GM03348 (cell line): ENCODE data around the gene KCNE5.
"Not testable (repeated sequence)": the region's sequence is repeated elsewhere in the genome, so short reads cannot be mapped to it uniquely, and the experiment has no call there.

Experiments used
- DNase-seq: peaks from one replicate; pipeline ENCODE4 v3.0.0; 2012; ENCODE audit warnings: low spot score

The KCNE5 gene, protein sequence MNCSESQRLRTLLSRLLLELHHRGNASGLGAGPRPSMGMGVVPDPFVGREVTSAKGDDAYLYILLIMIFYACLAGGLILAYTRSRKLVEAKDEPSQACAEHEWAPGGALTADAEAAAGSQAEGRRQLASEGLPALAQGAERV

DNA sequence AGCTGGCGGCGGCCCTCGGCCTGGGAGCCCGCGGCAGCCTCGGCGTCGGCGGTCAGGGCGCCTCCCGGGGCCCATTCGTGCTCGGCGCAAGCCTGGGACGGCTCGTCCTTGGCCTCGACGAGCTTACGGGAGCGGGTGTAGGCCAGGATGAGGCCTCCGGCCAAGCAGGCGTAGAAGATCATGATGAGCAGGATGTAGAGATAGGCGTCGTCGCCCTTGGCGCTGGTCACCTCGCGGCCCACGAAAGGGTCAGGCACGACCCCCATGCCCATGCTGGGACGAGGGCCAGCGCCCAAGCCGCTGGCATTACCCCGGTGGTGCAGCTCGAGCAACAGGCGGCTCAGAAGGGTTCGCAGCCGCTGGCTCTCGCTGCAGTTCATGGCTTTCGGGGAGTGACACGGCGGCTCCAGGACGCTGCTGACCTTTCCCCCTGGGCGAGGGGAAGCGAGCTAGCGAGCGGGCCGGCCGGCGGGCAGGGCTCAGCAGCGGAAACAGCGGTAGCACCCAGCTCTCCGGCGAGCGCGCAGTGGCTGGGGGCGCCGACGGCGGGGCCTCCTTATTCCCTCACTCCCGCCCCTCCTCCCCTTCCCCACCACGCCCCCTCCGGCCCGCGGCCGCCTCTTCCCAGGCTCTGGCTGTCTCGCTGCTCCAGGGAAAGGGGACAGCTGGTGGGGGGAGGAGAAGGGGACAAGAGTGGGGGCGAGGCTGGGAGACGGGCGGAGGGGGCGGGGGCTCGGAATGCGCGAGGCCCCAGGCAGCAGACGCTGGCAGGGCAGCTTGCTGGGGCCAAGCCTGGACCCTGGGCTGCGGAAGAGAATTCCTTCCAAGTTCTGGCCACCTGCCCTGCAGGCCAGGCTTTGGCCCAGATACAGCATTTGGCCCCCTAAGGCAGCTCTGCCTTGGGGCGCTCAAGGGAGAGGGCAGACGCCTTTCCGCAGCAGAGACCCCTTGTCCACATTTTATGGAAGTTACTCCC lies at the start of gene KCNE5:
Gene KCNE5, minus strand, starts transcription at position 532 of the 976 bp plus-strand sequence. Its CDS starts 152 bp downstream, at position 380.
- DNase-seq = peak; percentile 9

GRCh38 chrX:109672239-109672638 lies 47.3 kb upstream of the KCNE5 start:
- DNase-seq = no peak

- not testable (repeated sequence) for DNase-seq
Measured at GRCh38 chrX:109671170-109671569, 46.2 kb upstream of the KCNE5 start.

GRCh38 chrX:109667986-109668385 lies 43.0 kb upstream of the KCNE5 start:
- DNase-seq = no peak

DNA sequence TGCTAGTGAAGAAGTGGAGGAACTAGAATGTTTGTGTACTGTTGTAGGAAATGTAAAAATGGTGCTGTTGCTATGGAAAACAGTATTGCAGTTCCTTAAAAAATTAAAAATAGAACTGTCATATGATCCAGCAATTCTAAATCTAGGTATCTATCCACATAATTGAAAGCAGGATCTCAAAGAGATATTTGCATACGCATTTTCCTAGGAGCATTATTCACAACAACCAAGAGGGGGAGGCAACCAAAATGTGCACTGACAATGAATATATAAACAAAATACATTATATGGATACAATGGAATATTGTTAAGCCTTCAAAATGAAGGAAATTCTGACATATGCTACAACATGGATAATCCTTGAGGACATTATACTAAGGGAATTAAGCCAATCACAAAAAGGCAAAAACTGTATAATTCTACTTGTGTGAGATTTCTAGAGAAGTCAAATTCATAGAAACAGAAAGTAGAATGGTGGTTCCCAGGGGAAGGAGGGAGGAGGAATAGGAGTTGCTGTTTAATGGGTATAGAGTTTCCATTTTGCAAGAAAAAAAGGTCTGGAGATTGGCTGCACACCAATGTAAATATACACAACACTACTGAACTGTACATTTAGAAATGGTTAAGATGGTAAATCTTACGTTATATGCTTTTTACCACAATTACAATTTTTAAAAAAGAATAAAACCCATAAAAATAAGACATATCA lies 35.6 kb upstream of the KCNE5 start:
- DNase-seq = no peak

DNA sequence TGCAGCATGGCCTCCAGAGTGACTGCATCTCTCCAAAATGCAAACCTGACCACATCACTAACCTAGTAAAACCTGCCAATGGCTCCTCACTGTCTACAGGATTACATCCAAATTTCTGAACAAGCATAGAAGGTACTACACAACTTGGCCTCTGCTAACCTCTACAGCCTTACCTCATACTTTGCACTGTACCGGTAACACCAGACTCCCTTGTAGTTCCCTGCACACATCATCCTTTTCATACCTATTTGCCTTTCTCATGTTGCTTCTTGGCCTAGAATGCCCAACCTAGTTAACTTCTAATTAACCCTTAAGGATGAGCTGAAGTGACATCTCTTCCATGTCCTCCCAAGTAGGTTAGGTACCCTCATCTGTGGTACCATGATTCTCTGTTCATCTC lies 33.4 kb upstream of the KCNE5 start:
- DNase-seq = no peak

DNA sequence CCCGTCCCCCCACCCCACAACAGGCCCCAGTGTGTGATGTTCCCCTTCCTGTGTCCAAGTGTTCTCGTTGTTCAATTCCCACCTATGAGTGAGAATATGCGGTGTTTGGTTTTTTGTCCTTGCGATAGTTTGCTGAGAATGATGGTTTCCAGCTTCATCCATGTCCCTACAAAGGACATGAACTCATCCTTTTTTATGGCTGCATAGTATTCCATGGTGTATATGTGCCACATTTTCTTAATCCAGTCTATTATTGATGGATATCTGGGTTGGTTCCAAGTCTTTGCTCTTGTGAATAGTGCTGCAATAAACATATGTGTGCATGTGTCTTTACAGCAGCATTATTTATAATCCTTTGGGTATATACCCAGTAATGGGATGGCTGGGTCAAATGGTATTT lies 32.4 kb upstream of the KCNE5 start:
- not testable (repeated sequence) for DNase-seq

GRCh38 chrX:109656774-109657173 lies 31.8 kb upstream of the KCNE5 start:
- no peak for DNase-seq

DNA sequence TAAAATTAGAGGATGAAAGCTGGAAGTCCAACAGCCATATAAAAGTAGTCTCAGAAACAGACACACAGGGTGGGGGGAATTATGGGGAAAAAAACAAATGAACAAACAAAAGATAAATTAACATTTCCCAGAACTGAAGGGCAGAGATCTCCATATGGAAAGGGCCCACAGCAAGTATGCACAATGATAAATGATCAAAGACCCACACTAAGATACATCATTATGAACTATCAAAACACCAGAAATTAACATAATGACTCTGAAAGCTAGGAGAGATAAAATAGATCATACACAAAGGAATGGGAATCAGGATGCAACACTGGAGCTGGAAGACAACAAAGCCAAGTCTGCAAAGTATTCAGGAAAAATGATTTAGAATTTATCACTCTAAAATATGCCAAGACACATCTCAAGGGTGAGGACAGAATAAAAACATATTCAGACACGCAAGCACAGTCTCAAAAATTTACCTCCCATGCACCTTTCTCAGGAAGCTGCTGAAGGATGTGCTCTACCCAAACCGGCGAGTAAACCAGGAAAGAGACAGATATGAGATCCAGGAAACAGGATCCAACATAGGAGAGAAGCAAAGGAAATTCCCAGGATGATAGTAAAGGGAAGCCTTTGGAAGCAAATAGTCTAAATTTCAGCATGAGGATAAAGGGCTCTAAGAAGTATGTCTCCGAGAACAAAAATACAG lies 30.7 kb upstream of the KCNE5 start:
- no peak for DNase-seq

DNA sequence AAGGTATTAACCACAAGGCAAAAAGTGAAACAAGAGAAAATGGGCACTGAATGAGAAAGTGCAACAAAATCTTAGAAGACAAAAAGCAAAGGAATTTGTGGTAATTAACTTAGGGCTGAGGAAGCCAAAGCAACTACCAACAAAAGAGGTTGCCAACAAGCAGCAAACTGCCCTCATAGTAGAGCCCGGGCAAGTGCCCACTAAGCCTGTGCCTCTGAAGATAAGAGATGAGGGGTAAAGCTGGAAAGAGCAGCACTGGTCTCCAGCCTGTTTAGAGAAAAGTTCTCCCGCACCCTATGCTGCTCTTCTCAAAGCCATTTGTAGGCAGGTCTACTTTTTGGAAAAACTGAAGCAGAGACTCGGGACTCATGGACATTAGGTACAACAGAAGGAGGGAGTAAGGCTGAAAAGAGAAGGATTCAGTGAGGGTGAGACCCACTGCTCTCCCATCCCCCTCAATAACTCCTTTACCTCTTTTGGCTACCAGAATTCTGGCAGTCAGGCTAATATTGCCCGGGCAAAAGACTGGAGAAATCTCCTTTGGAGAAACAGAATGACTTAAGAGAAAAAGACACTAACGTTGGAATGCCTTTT lies 29.6 kb upstream of the KCNE5 start:
- DNase-seq = no peak

DNA sequence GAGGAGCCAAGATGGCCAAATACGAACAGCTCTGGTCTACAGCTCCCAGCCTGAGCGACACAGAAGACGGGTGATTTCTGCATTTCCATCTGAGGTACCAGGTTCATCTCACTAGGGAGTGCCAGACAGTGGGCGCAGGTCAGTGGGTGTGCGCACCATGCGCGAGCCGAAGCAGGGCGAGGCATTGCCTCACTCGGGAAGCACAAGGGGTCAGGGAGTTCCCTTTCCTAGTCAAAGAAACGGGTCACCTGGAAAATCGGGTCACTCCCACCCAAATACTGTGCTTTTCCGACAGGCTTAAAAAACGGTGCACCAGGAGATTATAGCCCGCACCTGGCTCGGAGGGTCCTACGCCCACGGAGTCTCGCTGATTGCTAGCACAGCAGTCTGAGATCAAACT lies 19.7 kb upstream of the KCNE5 start:
- DNase-seq = not testable (repeated sequence)

- no peak for DNase-seq
Measured at GRCh38 chrX:109643687-109644086, 18.7 kb upstream of the KCNE5 start.

GRCh38 chrX:109638158-109638557 lies 13.2 kb upstream of the KCNE5 start:
- no peak for DNase-seq

DNA sequence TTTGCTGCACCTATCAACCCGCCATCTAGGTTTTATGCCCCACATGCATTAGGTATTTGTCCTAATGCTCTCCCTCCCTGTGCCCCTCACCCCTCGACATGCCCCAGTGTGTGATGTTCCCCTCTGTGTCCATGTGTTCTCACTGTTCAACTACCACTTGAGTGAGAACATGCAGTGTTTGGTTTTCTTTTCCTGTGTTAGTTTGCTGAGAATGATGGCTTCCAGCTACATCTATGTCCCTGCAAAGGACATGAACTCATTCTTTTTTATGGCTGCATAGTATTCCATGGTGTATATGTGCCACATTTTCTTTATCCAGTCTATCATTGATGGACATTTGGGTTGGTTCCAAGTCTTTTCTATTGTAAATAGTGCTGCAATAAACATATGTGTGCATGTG lies 12.5 kb upstream of the KCNE5 start:
- not testable (repeated sequence) for DNase-seq

DNA sequence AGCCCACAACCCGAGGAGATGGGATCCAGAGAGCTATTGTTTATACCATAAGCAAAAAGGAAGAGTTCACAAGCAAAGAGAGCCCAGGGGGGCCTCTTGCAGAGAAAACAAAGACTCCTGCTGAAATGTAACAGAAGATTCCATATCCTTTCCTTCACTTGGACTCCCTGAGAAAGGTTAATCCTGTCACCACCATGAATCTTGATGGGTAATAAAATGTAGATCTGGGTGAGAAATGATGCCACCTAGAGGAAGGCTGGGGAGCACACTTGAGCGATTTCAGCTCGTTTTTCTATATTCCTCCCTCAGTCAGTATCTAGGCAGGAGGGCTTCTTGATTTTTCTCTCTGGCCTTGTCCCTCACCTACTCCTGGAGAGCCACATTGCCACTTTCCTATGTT lies 10.2 kb upstream of the KCNE5 start:
- peak; percentile 20 for DNase-seq

- DNase-seq = peak; percentile 40
Measured at GRCh38 chrX:109632906-109633504, 8.0 kb upstream of the KCNE5 start.

GRCh38 chrX:109629310-109629709 lies 4.3 kb upstream of the KCNE5 start:
- DNase-seq = no peak

- no peak for DNase-seq
Measured at GRCh38 chrX:109626637-109627036, 1.7 kb upstream of the KCNE5 start.

DNA sequence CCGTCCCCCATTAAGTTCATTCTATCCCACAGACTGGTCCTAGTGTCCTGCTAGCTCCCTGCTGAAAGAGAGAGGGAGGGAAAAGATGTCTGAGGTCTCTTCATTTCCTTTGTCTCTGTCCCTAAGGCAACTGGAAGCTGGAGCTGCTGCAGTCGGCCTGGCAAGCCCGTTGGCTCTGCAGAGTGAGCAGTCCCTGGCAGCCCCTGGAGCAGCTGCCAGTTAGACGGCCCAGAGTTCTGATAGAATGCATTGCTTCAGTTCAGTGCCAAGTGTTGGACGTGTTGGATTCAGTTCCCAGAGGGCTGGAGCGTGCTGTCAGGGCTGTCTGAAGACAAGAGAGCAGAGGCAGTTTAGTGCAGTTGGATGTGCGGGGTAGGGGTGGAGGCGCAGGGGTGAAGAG lies 975 bp downstream of the KCNE5 start:
- DNase-seq = no peak

- no peak for DNase-seq
Measured at GRCh38 chrX:109622270-109622669, 2.7 kb downstream of the KCNE5 start.

GRCh38 chrX:109619771-109620170 lies 5.2 kb downstream of the KCNE5 start:
- no peak for DNase-seq
